ENCODE data around the gene PXN. TPM values are rescaled to one million over a fixed set of nuclear protein-coding genes. Genes with fewer than 3 reads are reported as not detected.

PXN gene
- total and polyA plus RNA-seq, 2 of the 13 experiments (the other 11 are each of a cell fraction or from before 2014, with no cell fraction given) = 13.6 to 14.2 TPM

DNA sequence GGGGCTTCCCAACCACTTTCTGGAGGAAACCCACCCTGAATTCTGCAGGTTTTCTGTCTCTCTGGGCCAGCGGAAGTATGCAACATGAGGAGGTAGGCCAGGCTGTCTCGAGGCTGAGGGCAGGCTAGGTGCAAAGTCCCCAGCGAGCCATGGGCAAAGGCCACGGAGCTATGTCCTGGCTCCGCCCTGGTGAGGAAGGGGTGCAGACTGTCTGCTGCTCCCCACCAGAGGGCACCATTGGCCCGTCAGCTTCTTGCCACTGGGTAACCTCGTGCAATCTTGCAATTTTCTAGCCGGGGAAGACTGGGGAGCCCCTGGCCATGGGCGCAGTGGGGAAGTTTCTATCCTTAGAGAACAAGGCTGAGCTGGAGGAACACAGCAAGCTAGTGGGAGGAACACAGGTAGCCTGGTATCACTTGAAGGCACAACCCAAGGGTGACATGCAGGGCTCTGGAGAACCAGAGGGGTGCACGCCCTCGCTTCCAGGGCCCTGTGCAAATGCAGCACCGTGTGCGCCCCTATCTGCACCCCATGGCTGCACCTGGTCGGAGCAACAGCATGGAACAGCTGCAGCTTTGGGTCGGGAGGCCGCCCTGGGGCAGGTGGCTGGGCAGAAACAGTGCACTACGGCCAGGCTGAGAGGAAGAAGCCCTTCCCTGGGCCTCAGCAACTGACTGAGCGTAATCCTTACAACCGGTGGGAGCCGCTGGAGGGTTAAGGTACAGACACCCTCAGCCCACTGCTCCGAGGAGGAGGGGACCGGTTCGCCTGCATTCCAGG is 37.0 kb downstream of the PXN start (continued):
- TF ChIP-seq MXD1 (CRISPR knock-in tag; IDR thresholded peaks at IDR 0.05) (peak; percentile 45), TARDBP (CRISPR knock-in tag; IDR thresholded peaks at IDR 0.05) (peak; percentile 88), TOE1 (CRISPR knock-in tag; IDR thresholded peaks at IDR 0.05) (0 out of 2 replicates have a peak, but pooled peaks have one; percentile 54), AHDC1 (CRISPR knock-in tag; IDR thresholded peaks at IDR 0.05; ENCODE audit: borderline replicate concordance) (0 out of 2 replicates have a peak, but pooled peaks have one; percentile 13), FOXM1 (CRISPR knock-in tag; IDR thresholded peaks at IDR 0.05) (no peak), ZNF180 (CRISPR knock-in tag; IDR thresholded peaks at IDR 0.05; ENCODE audit: borderline replicate concordance, low read depth) (no peak), ZNF225 (CRISPR knock-in tag; IDR thresholded peaks at IDR 0.05) (no peak), KDM5A (IDR thresholded peaks at IDR 0.05; ENCODE audit: borderline replicate concordance, low read length) (peak; percentile 31; the same call in 1 of the 2 replicates), SMARCC2 (IDR thresholded peaks at IDR 0.05) (no peak), ZNF20 (CRISPR knock-in tag; IDR thresholded peaks at IDR 0.05) (no peak), DNMT3B (CRISPR knock-in tag; conservative IDR thresholded peaks at IDR 0.05) (no peak), ZNF777 (CRISPR knock-in tag; IDR thresholded peaks at IDR 0.05) (no peak), RNF2 (conservative IDR thresholded peaks at IDR 0.05; ENCODE audit: low read depth) (no peak; the same call in 1 of the 2 replicates), HNRNPH1 (optimal IDR thresholded peaks at IDR 0.05; ENCODE audit: low read depth, low read length) (no peak)
- TF ChIP-seq, protein P1, sequence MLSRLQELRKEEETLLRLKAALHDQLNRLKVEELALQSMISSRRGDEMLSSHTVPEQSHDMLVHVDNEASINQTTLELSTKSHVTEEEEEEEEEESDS (CRISPR knock-in tag; IDR thresholded peaks at IDR 0.05; ENCODE audit: borderline replicate concordance) = peak; percentile 82; the same call in 1 of the 2 replicates

Measured in HepG2 (cell line).